Colonic mucosa (tissue), 4 donors: ENCODE measurements around the gene AFF3. TPM values are rescaled to one million over a fixed set of nuclear protein-coding genes. Genes with fewer than 3 reads are reported as not detected.
A peak's percentile ranks its signal among the peaks of the same experiment; 100 is the strongest.

Experiments used
- DNase-seq: peaks from one replicate; pipeline ENCODE4 v3.0.0-alpha.2; 2020
- H3K27ac ChIP-seq: fragments of 200-600 bp; one replicate; pipeline ENCODE4 v1.8.0; 2021
- H3K27me3 ChIP-seq: fragments of 200-600 bp; one replicate; pipeline ENCODE4 v1.8.0; 2021
- H3K36me3 ChIP-seq: fragments of 200-600 bp; one replicate; pipeline ENCODE4 v1.8.0; 2021
- H3K4me1 ChIP-seq: fragments of 200-600 bp; one replicate; pipeline ENCODE4 v1.8.0; 2021; ENCODE audit warnings: mild to moderate bottlenecking
- H3K4me3 ChIP-seq: fragments of 200-600 bp; one replicate; pipeline ENCODE4 v1.8.0; 2021
- H3K9ac ChIP-seq, 2 donors: one replicate each; pipeline ENCODE4 v1.7.0; 2013; ENCODE audit warnings: control low read depth in 2 of 2, low read depth in 2 of 2, low read length in 2 of 2
- H3K9me3 ChIP-seq: fragments of 200-600 bp; one replicate; pipeline ENCODE4 v1.8.0; 2021
- intact Hi-C: fragments of 100-400 bp; cut with DNase I; formaldehyde crosslinking; loops from one replicate; pipeline ENCODE4 v1.14.1; 2022
- total RNA-seq, 2 donors: library from RNA; stranded (reverse); fragmentation: NEBNext Ultra II Directional in 1 of 2; extraction: Animal tissue kit (Norgen Biotek cat#: 25700) in 1 of 2; gene quantifications; one replicate each; pipeline ENCODE4 v1.2.1, GENCODE V29; 2021
- TF ChIP-seq, protein P1 (sequence below): fragments of 200-600 bp; IDR thresholded peaks from one replicate; pipeline ENCODE4 v1.8.0; 2022; ENCODE audit warnings: antibody characterized with exemption, mild to moderate bottlenecking
- donor health status: healthy.
- donor health status: DM: no; HTN: no; CAD: no.
- donor health status: DM: no; HTN: no; CAD: no.

AFF3 gene
- total RNA-seq, 2 donors from 2014 or later: 0.86 to 2.6 TPM

DNA sequence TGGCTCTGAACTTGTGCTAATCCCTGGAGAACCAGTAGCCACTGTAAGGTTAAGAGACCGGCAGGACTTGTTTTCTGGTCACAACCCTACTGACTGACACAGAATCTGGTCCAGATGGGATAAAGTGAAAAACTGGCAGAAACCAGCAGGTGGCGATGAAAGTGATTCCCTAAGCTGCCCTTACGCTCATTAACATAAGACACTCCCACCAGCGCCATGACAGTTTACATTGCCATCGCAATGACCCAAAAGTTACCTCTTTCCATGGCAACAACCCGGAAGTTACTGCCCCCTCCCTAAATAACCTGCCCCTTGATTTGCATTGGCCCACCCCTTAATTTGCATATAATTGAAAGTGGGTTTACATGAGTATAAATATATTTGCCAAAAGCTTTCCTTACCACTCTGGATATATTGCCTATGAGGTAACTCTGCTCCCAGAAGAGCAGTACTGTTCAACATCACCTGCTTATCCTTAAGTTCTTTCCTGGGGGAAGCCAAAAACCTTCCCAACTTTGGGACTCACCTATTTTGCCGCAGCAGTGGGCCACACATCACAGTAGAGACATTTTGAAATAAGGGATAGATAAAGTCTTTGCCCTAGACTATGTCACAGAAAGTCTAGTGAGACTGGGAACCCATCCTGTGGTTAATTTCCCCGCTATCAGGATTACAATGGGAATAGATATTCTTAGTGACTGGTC lies 35.8 kb upstream of the AFF3 start:
- no peak overlapping the region for H3K9ac ChIP-seq
- intact Hi-C loops: no loop called here
- no peak overlapping the region for H3K27ac ChIP-seq
- no peak overlapping the region for H3K4me3 ChIP-seq
- peak; percentile 25 for DNase-seq
- H3K9me3 ChIP-seq: no peaks in the 10 kb centered on the region
- H3K4me1 ChIP-seq: no peaks in the 10 kb centered on the region
- TF ChIP-seq, protein P1, sequence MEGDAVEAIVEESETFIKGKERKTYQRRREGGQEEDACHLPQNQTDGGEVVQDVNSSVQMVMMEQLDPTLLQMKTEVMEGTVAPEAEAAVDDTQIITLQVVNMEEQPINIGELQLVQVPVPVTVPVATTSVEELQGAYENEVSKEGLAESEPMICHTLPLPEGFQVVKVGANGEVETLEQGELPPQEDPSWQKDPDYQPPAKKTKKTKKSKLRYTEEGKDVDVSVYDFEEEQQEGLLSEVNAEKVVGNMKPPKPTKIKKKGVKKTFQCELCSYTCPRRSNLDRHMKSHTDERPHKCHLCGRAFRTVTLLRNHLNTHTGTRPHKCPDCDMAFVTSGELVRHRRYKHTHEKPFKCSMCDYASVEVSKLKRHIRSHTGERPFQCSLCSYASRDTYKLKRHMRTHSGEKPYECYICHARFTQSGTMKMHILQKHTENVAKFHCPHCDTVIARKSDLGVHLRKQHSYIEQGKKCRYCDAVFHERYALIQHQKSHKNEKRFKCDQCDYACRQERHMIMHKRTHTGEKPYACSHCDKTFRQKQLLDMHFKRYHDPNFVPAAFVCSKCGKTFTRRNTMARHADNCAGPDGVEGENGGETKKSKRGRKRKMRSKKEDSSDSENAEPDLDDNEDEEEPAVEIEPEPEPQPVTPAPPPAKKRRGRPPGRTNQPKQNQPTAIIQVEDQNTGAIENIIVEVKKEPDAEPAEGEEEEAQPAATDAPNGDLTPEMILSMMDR: no peak
- H3K27me3 ChIP-seq: no peaks in the 10 kb centered on the region
- H3K36me3 ChIP-seq: no peaks in the 10 kb centered on the region

- H3K27me3 ChIP-seq: no peaks in the 10 kb centered on the region
- H3K36me3 ChIP-seq: no peaks in the 10 kb centered on the region
- no peak overlapping the region for H3K4me3 ChIP-seq
- no peak for DNase-seq
- H3K9ac ChIP-seq: no peak overlapping the region
- H3K9me3 ChIP-seq: no peaks in the 10 kb centered on the region
- H3K27ac ChIP-seq: no peak overlapping the region
- TF ChIP-seq, protein P1: no peak
- intact Hi-C loops: no loop called here
- H3K4me1 ChIP-seq: no peaks in the 10 kb centered on the region
These were observed 34.5 kb upstream of the AFF3 start for GRCh38 chr2:100176925-100177324.

- no peak overlapping the region for H3K4me3 ChIP-seq
- intact Hi-C loops: no loop called here
- H3K36me3 ChIP-seq: no peaks in the 10 kb centered on the region
- no peaks in the 10 kb centered on the region for H3K9me3 ChIP-seq
- no peaks in the 10 kb centered on the region for H3K27me3 ChIP-seq
- TF ChIP-seq, protein P1: no peak
- no peak overlapping the region for H3K9ac ChIP-seq
- no peak overlapping the region for H3K27ac ChIP-seq
- no peak for DNase-seq
- H3K4me1 ChIP-seq: no peaks in the 10 kb centered on the region
These were observed 31.6 kb upstream of the AFF3 start for GRCh38 chr2:100174026-100174431.

GRCh38 chr2:100166701-100167100 lies 24.3 kb upstream of the AFF3 start:
- Histone ChIP-seq H3K9ac (no peak overlapping the region), H3K27me3 (no peaks in the 10 kb centered on the region), H3K4me3 (no peak overlapping the region), H3K27ac (no peak overlapping the region), H3K4me1 (no peaks in the 10 kb centered on the region), H3K36me3 (no peaks in the 10 kb centered on the region), H3K9me3 (no peaks in the 10 kb centered on the region)
- TF ChIP-seq, protein P1: no peak
- intact Hi-C loops: no loop called here
- DNase-seq: no peak

DNA sequence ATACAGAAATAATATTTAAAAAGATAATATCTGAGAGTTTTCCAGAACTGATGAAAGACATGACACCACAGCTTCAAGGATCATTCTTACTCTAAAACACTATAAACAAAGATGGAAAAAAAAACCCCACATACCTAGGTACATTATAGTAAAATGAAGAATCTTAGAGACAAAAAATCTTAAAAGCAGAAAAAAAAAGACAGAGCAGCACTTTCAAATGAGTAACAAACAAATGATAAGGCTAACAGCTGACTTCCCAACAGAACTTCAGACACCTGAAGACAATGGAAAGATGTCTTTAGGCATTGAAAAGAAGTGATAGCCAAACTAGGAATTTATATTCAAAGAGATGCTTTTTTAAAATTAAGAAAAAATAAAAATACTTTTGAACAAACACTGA lies 21.2 kb upstream of the AFF3 start:
- DNase-seq: no peak
- TF ChIP-seq, protein P1: no peak
- Histone ChIP-seq H3K36me3 (no peaks in the 10 kb centered on the region), H3K27me3 (no peaks in the 10 kb centered on the region), H3K9ac (no peak overlapping the region), H3K27ac (no peak overlapping the region), H3K4me1 (no peaks in the 10 kb centered on the region), H3K9me3 (no peaks in the 10 kb centered on the region), H3K4me3 (no peak overlapping the region)
- intact Hi-C loops: no loop called here
